H7 (cell line): ENCODE data around the gene CYP27B1. TPM values are rescaled to one million over a fixed set of nuclear protein-coding genes. Genes with fewer than 3 reads are reported as not detected.

Source experiments
- DNase-seq: peaks from one replicate; pipeline ENCODE4 v3.0.0; 2012
- H3K27me3 ChIP-seq: 2 replicates; pipeline ENCODE4 v1.6.0; 2011; ENCODE audit warnings: mild to moderate bottlenecking, low read length; ENCODE audit not compliant: control insufficient read depth, insufficient read depth
- H3K36me3 ChIP-seq: replicated peaks from 2 replicates; pipeline ENCODE4 v1.5.1; 2011; ENCODE audit warnings: low read length; ENCODE audit not compliant: control insufficient read depth, insufficient read depth
- H3K4me3 ChIP-seq: 2 replicates; pipeline ENCODE4 v1.5.1; 2011; ENCODE audit warnings: low read depth, mild to moderate bottlenecking, control low read depth, low read length, moderate library complexity; ENCODE audit not compliant: insufficient read depth
- total RNA-seq: library from RNA; depleted of rRNA; stranded (reverse); fragments of >200 nt; shearing (Covaris generic); gene quantifications from 2 replicates; pipeline ENCODE4 v1.2.3, GENCODE V29; 2014

The CYP27B1 gene
- total RNA-seq, 1 experiment from 2014 or later, result 0.59 TPM

DNA sequence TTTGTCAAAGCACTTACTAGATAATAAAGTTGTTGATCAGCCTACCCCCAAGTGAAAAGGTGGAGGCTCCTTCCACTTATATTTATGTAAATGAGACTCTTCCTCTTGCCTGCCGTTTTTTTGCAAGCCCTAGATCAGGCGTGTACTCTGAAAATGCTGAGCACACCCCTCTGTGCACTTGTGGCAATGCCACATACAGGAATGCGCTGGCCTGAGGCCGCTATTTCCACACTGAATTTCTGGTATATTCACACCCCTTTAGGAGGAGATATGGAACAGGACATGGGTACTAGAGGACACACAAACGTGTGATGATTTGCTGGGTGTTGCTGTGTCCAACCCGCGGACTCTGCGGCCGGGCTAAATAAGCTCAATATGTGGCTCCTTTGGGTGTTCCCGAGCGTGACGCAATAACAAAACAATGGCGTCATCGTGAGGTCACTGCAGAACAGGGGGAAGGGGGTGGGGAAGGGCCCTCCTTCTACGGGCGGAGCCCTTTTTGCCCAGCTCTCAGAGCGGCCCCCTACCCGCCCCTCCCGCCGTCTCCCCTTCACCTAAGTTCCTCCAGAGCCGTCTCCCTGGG lies 22.6 kb downstream of the CYP27B1 start:
- Histone ChIP-seq H3K4me3 (peak overlapping the region; percentile 81), H3K36me3 (peaks cover 15% of the 10 kb centered on the region), H3K27me3 (peaks cover 39% of the 10 kb centered on the region)
- DNase-seq, result no peak

DNA sequence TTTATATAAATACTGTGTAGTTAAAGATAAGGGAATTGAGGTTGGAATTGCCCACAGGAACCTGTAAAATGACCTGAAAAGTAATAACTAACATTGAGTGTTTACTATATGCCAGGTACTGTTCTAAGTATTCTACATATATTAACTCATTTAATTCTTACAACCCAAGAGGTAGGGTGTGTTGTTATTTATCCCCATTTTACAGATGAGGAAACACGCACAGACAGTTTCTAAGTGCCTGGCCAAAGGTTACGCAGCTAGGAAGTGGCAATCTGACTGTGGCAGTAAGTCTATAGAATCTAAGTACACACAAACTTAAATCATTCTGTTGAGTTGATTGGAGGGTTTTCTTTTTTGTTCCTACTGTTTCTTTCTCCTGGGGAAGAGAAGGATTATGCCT lies 23.1 kb downstream of the CYP27B1 start:
- Histone ChIP-seq H3K27me3 (peaks cover 44% of the 10 kb centered on the region), H3K36me3 (peaks cover 10% of the 10 kb centered on the region), H3K4me3 (no peak overlapping the region)
- DNase-seq, result no peak

DNA sequence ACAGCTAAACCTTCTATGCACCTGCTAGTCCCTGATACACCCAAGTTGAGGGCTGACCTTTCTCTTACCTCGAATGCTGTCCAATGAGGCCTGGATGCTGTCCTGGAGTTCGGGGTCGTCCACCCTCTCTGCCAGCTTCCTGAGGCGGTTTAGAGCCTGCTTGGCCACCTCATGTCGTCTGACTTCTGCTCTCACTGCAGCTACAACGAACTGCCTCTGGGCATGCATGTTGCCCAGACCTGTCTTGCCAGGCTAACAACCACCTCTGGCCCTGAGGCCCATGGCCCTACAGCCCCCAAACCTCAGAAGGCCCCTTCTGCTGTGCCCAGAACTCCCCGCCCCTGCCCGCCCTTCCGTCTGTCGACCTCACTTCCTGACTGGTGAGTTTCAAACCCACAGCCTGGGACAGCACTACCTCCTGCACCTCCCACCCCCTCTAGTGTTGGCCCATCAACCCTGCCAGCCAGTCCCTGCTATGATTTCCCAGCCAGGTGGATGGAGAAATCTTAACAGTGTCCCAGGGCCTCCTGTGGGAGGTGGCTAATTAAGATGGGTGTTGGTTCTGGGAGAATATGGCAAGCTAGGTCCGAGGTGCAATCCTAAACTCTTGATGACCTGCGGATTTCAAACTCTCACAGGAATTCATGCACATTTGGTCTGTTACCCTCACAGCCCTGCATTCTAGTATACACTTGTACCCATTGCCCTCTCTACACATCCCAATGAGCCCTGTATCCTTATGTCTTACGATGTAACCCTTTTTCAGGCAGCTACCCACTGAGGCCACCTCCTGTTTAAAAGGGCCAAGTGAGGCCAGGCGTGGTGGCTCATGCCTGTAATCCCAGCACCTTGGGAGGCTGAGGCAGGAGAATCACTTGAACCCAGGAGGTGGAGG lies 24.8 kb downstream of the CYP27B1 start:
- DNase-seq, result peak; percentile 76
- peaks cover 4% of the 10 kb centered on the region for H3K36me3 ChIP-seq
- no peak overlapping the region for H3K4me3 ChIP-seq
- H3K27me3 ChIP-seq, result peaks cover 59% of the 10 kb centered on the region

DNA sequence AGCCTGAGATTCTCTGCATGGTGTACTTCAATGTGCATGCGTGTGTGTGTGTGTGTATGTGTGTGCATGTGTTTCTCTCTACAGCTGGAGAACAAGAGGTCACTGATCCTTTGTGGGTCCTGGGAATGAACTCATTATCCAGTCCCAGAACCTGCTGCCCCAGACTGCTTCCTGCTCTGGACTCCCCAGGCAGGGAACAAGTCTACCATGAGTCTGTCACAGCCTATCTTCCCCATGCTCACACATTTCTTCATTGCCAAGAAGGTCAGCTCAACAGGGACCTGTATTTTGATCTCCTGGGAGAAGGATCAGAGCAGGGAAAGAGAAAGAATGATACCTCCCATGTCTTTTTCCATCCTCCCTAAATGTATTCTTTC lies 25.5 kb downstream of the CYP27B1 start:
- no peak overlapping the region for H3K4me3 ChIP-seq
- H3K27me3 ChIP-seq, result peaks cover 65% of the 10 kb centered on the region
- DNase-seq, result no peak
- peaks cover under 1% of the 10 kb centered on the region for H3K36me3 ChIP-seq

DNA sequence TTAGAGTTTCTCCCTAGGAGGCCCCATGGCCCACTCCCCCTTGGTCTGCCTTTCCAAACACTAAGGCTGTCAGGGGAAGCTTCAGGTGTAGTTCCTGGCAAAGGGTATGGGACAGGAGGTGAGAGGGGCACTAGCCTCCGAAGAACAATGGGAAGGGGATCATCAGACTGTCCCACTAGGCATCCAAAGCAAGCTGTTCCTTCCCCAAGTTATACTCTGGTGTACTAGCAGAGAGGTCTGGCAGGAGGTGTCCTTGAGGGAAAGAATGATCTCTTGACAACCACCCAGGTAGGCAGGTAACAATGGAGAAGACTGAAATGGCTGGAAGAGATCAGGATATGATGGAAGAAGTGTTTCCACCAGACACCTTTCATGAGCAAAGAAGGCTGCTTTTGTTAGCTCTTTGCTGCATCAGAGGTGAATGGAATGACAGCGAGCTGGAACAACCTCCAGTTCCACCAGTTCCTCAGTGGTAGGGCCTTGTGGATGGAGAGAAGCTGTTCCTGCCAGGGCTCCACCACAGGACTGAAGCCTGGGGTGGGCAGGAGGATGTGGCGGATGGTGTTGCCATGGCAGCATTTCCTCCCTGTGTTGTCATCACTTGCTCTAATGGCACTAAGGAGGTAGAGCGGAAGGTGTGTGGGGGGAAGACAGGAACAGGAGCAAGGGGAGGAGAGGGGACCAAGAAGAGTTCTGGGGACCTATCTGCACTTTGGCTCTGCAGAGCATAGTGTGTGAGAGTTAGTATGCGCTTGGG lies 26.0 kb downstream of the CYP27B1 start:
- Histone ChIP-seq H3K27me3 (peaks cover 71% of the 10 kb centered on the region), H3K4me3 (no peak overlapping the region), H3K36me3 (no peaks in the 10 kb centered on the region)
- no peak for DNase-seq

DNA sequence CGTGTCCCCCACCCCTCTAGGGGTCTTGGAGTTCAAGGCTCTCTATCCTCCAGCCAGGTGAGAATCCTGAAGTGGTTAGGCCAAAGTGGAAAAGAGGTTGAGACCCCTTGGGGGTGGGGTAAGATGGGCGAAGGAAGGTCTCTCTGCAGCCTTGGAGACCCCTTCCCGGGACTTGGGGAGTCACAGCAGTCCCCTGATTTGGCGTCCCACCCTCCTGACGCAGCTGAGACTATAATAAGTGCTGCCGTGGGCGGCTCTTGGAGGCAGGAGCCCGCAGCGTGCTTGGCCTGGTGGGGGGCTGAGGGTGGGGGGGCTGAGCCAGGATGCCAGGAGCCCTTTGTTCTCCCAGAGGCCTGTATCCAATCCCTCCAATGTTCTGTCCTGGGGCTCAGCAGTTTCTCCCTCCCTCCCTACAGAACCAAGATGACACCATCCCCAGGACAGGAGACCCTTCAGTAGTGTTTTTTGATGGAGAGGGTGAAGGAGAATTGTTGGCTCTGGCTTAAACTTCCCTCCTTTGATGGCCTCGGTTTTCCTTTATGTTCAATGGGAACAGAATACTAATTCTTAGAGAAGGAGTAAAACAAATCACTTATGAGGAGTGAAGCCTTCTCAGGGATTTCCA lies 26.9 kb downstream of the CYP27B1 start:
- Histone ChIP-seq H3K27me3 (peaks cover 79% of the 10 kb centered on the region), H3K36me3 (no peaks in the 10 kb centered on the region), H3K4me3 (no peak overlapping the region)
- no peak for DNase-seq

DNA sequence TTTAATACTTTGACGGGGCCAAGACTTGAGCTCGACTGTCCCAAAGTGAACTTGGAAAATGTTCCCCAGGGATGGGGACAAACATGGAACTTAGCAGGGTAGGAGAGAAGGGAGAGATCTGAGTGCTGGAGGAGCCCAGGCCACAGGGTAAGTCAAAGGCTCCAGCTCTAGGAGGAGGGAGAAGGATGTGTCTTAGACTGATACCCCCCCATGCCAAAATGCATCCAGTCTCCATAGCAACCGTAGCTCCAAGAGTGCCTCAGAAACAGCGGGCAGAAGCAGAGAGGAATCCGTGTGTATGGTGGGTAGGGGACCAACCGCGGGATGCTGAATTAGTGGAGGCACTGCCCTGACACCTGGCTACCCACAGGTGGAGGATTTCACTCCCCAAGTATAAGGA lies 27.5 kb downstream of the CYP27B1 start:
- no peaks in the 10 kb centered on the region for H3K36me3 ChIP-seq
- no peak overlapping the region for H3K4me3 ChIP-seq
- peaks cover 86% of the 10 kb centered on the region for H3K27me3 ChIP-seq
- DNase-seq, result no peak

DNA sequence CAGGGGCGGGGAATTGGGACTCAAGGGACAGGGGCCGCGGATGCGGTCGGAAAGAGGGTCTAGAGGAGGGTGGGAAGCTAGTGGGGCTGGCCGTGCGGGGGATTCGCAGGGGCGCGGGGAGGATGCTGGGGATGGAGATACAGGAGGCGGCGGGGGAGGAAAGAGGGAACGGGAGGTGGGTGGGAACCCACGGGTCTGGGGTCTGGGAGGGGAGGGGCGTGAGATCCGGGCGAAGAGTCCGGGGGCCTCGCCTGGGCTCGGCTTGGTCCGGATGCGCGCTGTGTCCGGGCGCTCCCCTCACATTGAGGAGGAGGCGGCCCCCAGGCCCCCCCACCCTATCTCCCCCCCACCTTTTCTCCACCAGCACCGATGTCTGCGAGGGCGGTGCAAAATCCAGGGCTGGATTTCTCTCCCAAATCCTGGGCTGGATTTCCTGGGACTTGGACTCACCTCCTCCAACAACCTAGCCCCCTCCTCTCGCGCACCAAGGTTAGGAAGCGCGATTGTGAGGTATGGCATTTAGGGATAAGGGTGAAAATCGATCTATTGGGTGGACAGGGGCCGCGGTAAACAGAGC lies 28.1 kb downstream of the CYP27B1 start, which contains the start of gene AGAP2:
TSS of gene AGAP2 (minus strand) at position 82 of the 577 bp plus-strand sequence. CDS start 496 bp downstream, outside the sequence.
- Histone ChIP-seq H3K36me3 (no peaks in the 10 kb centered on the region), H3K4me3 (peak within 1 kb of the TSS; percentile 43), H3K27me3 (peaks cover 90% of the 10 kb centered on the region)
- peak; percentile 92 for DNase-seq

DNA sequence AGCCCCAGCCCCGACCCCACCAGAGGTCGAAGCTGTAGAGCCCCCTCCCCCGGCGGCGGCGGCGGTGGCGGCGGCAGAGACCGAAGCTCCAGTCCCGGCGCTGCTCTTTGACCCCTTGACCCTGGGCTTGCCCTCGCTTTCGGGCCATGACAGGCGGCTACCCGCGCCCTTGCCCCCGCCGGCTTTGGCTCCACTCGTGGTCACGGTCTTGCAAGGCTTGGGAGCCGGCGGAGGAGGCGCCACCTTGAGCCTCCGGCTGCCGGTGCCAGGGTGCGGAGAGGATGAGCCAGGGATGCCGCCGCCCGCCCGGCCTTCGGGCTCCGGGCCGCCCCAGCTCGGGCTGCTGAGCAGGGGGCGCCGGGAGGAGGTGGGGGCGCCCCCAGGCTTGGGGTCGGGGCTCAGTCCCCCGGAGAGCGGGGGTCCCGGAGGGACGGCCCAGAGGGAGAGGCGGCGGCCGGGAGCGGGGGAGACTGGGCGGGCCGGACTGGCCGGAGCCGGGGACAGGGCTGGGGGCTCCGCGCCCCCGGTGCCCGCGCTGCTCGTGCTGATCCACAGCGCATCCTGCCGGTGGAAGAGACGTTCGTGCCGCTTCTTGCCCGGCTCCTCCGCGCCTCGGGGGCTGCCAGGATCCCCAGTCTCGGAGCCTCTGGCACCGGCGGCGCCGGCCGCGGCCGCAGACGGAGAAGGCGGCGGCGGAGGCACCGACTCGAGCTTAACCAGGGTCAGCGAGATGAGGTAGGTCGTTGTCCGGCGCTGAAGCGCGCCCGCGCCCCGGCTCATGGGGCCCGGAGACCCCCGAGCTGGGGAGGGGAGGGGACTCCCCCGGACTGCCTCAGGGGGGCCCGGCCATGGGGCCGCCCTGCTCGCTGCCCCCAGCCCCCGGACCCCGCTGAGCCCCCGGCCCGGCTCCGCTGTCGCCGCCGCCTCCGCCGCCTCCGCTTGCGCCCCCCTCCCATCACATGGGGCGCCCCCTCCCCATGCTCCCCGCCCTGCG lies 29.1 kb downstream of the CYP27B1 start:
- peak overlapping the region; percentile 26; the same call in 1 of the 2 replicates for H3K4me3 ChIP-seq
- DNase-seq, result peak; percentile 88
- H3K36me3 ChIP-seq, result no peaks in the 10 kb centered on the region
- peaks cover 94% of the 10 kb centered on the region for H3K27me3 ChIP-seq

DNA sequence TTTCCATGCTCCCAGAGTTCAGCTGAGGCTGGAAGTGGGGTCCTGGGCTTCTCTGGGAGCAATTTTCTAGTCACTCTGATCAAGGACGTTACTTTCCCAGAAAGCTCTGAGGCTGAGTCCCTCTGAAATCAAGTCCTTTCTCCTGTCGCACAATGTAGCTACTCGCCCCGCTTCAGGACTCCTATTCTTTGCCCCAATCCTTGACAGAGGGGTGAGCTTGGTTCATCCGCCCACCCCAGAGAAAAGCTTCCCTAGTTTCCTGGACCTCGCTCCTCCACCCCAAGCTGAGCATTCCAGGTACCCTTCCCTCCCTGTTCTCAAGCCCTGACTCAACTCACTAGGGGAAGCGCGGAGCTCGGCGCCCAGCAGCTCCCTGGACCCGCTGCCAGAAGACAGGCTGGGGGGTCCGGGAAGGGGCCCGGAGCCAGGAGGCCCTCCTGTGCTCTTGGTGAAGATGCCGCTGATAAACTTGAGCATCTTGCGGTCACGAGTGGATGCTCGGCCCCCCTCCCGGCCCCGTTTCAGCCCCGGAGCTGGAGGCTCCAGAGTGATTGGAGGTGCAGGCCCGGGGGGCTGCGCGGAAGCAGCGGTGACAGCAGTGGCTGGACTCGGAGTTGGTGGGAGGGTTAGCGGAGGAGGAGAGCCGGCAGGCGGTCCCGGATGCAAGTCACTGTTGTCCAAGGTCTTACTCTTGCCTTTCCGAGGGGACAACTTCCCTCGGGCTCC lies 30.0 kb downstream of the CYP27B1 start:
- H3K36me3 ChIP-seq, result no peaks in the 10 kb centered on the region
- peaks cover 98% of the 10 kb centered on the region for H3K27me3 ChIP-seq
- H3K4me3 ChIP-seq, result peak overlapping the region; percentile 33; the same call in 1 of the 2 replicates
- peak; percentile 81 for DNase-seq

DNA sequence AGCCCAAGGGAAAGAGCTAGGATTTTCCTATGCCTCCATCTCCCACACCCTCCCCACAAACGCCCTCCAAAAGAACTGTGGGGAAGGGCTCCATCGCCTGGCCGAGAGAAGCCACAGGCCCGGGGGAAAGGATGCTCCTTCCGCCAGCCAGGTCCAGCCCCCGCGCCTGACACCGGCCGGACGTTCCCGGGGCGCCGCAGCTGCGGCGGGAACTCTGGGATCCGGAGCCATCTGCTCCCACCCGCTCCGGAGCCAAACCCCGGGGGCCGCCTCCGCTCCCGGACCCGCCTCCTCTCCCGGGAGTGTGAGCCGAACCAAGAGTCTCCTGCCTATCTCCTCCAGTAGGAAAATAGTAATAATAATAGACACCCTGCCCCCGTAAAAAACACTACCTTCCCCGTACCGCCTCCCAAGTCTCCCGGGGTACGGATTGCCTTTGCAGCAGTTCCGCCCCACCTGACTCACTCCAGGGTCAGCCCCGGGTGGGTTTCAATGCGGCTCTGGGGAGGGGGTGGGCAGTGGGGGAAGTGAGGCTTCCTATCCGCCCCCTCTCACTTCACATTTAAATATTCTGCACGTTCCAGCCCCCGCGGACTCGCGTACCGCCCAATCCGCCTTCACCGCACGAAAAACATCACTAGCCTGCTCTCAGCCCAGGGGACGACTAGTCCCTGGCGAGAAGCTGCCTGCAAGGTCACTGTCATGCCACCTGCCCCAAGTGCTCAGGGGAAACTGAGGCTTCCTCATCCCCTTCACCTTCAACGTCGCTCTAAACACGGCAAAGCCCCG lies 30.7 kb downstream of the CYP27B1 start:
- DNase-seq, result peak; percentile 93
- peak overlapping the region; percentile 33; the same call in 1 of the 2 replicates for H3K4me3 ChIP-seq
- H3K36me3 ChIP-seq, result no peaks in the 10 kb centered on the region
- H3K27me3 ChIP-seq, result peaks cover 98% of the 10 kb centered on the region
